ENCODE results near the gene MIXL1.

MIXL1 gene

GRCh38 chr1:226274138-226274537, 50.7 kb downstream of the MIXL1 start:
- TF ChIP-seq REST (IDR thresholded peaks at IDR 0.05; ENCODE audit: insufficient replicate concordance, low read depth) (no peak), CTCF (IDR thresholded peaks at IDR 0.05; ENCODE audit: insufficient read depth, low read length) (no peak), POLR2AphosphoS5 (IDR thresholded peaks at IDR 0.05; ENCODE audit: low read depth) (no peak), SPI1 (IDR thresholded peaks at IDR 0.05; ENCODE audit: borderline replicate concordance, low read depth) (no peak)
- no peak overlapping the region for H3K27ac ChIP-seq (replicated peaks)
- no peak overlapping the region for H3K4me3 ChIP-seq (replicated peaks; ENCODE audit: insufficient read depth, low read length)
- DNase-seq (ENCODE audit: low read depth in 1 of 2, low spot score in 1 of 2): no peak
- H3K27me3 ChIP-seq (ENCODE audit: insufficient read depth, poor library complexity, severe bottlenecking): no peaks in the 10 kb centered on the region

GRCh38 chr1:226276077-226276682, 52.7 kb downstream of the MIXL1 start:
- no peak for DNase-seq (ENCODE audit: low read depth in 1 of 2, low spot score in 1 of 2)
- TF ChIP-seq GABPA (IDR thresholded peaks at IDR 0.05; ENCODE audit: low read depth): no peak
- TF ChIP-seq SPI1 (IDR thresholded peaks at IDR 0.05; ENCODE audit: borderline replicate concordance, low read depth): no peak
- no peak for TF ChIP-seq CTCF (IDR thresholded peaks at IDR 0.05; ENCODE audit: insufficient read depth, low read length)
- TF ChIP-seq POLR2AphosphoS5 (IDR thresholded peaks at IDR 0.05; ENCODE audit: low read depth): no peak
- no peak for TF ChIP-seq REST (IDR thresholded peaks at IDR 0.05; ENCODE audit: insufficient replicate concordance, low read depth)
- Histone ChIP-seq H3K27me3 (ENCODE audit: insufficient read depth, poor library complexity, severe bottlenecking) (no peaks in the 10 kb centered on the region), H3K4me3 (replicated peaks; ENCODE audit: insufficient read depth, low read length) (no peak overlapping the region), H3K27ac (replicated peaks) (no peak overlapping the region)

All from HL-60 (cell line).